ENCODE results near the gene HDAC4.

GRCh38 chr2:239101807-239102206 is 299.0 kb downstream of the HDAC4 start:
- TF ChIP-seq POLR2A (IDR thresholded peaks at IDR 0.05): no peak
- TF ChIP-seq, protein P1, sequence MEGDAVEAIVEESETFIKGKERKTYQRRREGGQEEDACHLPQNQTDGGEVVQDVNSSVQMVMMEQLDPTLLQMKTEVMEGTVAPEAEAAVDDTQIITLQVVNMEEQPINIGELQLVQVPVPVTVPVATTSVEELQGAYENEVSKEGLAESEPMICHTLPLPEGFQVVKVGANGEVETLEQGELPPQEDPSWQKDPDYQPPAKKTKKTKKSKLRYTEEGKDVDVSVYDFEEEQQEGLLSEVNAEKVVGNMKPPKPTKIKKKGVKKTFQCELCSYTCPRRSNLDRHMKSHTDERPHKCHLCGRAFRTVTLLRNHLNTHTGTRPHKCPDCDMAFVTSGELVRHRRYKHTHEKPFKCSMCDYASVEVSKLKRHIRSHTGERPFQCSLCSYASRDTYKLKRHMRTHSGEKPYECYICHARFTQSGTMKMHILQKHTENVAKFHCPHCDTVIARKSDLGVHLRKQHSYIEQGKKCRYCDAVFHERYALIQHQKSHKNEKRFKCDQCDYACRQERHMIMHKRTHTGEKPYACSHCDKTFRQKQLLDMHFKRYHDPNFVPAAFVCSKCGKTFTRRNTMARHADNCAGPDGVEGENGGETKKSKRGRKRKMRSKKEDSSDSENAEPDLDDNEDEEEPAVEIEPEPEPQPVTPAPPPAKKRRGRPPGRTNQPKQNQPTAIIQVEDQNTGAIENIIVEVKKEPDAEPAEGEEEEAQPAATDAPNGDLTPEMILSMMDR (IDR thresholded peaks at IDR 0.05): no peak
